ENCODE results near the gene GPC4. TPM values are rescaled to one million over a fixed set of nuclear protein-coding genes. Genes with fewer than 3 reads are reported as not detected.

Gene GPC4
- polyA plus RNA-seq, 2 of the 4 experiments (the other 2 are of a cell fraction), result 0.01 to 0.03 TPM

DNA sequence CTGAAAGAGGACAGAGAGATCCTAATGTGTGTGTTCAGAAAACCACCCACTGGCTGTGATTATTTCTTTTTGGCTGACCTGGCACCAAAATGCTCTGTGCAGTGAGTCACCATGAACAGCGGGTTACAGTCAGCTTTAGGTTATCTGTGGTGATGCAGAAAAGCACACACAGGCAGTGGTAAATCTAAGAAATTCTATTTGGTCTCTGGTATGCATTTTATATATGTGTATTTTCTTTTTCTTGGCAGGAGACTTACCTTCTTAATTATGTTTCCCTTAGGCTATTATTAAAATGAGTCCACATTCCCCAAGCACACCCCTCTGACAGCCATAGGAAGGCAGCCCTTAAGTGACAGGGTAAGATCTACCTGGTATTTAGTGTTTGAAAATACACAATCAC is 118.0 kb downstream of the GPC4 start:
- ChIA-PET CTCF (interaction anchor here (0.7 kb wide), 1 partner anchor 9 kb away, joined by 3 read pairs; no protein-coding TSS in a partner anchor), POLR2A (no interaction called here)
- 6% methylated on average over 1 of the region's 1 CpG for WGBS (ENCODE audit: missing lambda C conversion rate)
- H3K4me2 ChIP-seq, result no peak overlapping the region
- no peaks in the 10 kb centered on the region for H3K4me1 ChIP-seq
- DNase-seq (ENCODE audit: low read depth in 1 of 2, low spot score in 1 of 2) (no peak), ATAC-seq (no peak), FAIRE-seq (no peak)
- no peaks in the 10 kb centered on the region for H3K9me3 ChIP-seq
- H3K27ac ChIP-seq, result no peak overlapping the region
- no peak for TF ChIP-seq MAZ (IDR thresholded peaks at IDR 0.05; ENCODE audit: borderline replicate concordance, low read depth, low read length)
- no peak for TF ChIP-seq RCOR1 (IDR thresholded peaks at IDR 0.05; ENCODE audit: low read depth, low read length)
- no peak for TF ChIP-seq TP53 (CRISPR knock-in tag; IDR thresholded peaks at IDR 0.05)
- TF ChIP-seq, protein P1, sequence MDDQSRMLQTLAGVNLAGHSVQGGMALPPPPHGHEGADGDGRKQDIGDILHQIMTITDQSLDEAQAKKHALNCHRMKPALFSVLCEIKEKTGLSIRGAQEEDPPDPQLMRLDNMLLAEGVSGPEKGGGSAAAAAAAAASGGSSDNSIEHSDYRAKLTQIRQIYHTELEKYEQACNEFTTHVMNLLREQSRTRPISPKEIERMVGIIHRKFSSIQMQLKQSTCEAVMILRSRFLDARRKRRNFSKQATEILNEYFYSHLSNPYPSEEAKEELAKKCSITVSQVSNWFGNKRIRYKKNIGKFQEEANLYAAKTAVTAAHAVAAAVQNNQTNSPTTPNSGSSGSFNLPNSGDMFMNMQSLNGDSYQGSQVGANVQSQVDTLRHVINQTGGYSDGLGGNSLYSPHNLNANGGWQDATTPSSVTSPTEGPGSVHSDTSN (IDR thresholded peaks at IDR 0.05), result no peak
- no peak for TF ChIP-seq MAFK (IDR thresholded peaks at IDR 0.05; ENCODE audit: partially characterized antibody)
- no peak for TF ChIP-seq EP300 (IDR thresholded peaks at IDR 0.05)
- no peak for TF ChIP-seq ELK1 (IDR thresholded peaks at IDR 0.05; ENCODE audit: low read depth, low read length)
- no peak for TF ChIP-seq CBX8 (IDR thresholded peaks at IDR 0.05)
- TF ChIP-seq, protein P2, sequence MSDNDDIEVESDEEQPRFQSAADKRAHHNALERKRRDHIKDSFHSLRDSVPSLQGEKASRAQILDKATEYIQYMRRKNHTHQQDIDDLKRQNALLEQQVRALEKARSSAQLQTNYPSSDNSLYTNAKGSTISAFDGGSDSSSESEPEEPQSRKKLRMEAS (IDR thresholded peaks at IDR 0.05), result no peak
- no peak for TF ChIP-seq HDAC2 (IDR thresholded peaks at IDR 0.05)
- no peak for TF ChIP-seq FOSB (CRISPR knock-in tag; IDR thresholded peaks at IDR 0.05)
- no peak for TF ChIP-seq NFE2L2 (conservative IDR thresholded peaks at IDR 0.05; ENCODE audit: low read length)
- TF ChIP-seq NR3C1 (IDR thresholded peaks at IDR 0.05), result no peak
- H3K4me3 ChIP-seq, result no peak overlapping the region

DNA sequence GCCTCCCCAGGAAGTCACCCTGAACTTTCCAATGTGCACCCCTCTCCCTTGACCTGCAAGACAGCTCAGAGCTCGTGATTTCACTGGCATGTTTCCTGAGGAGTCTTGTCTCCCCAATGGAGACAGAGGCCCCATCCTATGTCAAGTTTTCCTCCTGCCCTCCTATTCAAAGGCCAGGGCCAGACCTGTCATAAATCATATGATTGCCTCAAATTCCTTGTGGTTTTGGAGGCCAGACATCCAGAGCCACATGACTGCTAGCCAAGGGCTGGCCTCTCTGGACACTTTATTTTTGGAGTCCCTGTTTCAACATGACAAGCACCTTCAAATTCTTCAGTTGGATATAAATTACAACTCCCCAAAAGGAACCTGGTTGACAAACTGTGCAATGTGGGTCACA is 121.2 kb downstream of the GPC4 start:
- H3K4me3 ChIP-seq, result no peak overlapping the region
- no peaks in the 10 kb centered on the region for H3K9me3 ChIP-seq
- FAIRE-seq (no peak), DNase-seq (ENCODE audit: low read depth in 1 of 2, low spot score in 1 of 2) (no peak), ATAC-seq (no peak)
- no peak overlapping the region for H3K4me2 ChIP-seq
- TF ChIP-seq SREBF2 (IDR thresholded peaks at IDR 0.05), result no peak
- TF ChIP-seq BHLHE40 (IDR thresholded peaks at IDR 0.05; ENCODE audit: low read depth, low read length), result no peak
- no peak for TF ChIP-seq JUNB (IDR thresholded peaks at IDR 0.05)
- TF ChIP-seq RARB (CRISPR knock-in tag; IDR thresholded peaks at IDR 0.05), result no peak
- no peak for TF ChIP-seq KDM1A (IDR thresholded peaks at IDR 0.05; ENCODE audit: low read depth)
- ChIA-PET CTCF (no interaction called here), POLR2A (no interaction called here)
- 13% methylated on average over 1 of the region's 1 CpG for WGBS (ENCODE audit: missing lambda C conversion rate)
- H3K27ac ChIP-seq, result no peak overlapping the region
- no peaks in the 10 kb centered on the region for H3K4me1 ChIP-seq

GRCh38 chrX:133290076-133290475 is 125.2 kb downstream of the GPC4 start:
- Histone ChIP-seq H3K4me3 (no peak overlapping the region), H3K9me3 (no peaks in the 10 kb centered on the region), H3K27ac (no peak overlapping the region), H3K4me2 (no peak overlapping the region), H3K4me1 (no peaks in the 10 kb centered on the region)
- ATAC-seq (no peak), FAIRE-seq (no peak), DNase-seq (ENCODE audit: low read depth in 1 of 2, low spot score in 1 of 2) (no peak)
- POLR2A ChIA-PET, result no interaction called here
- WGBS (ENCODE audit: missing lambda C conversion rate), result 7% methylated on average over 4 of the region's 4 CpGs
- CTCF ChIA-PET, result no interaction called here
- no peak for TF ChIP-seq HOXB13 (CRISPR knock-in tag; IDR thresholded peaks at IDR 0.05; ENCODE audit: low read depth)
- TF ChIP-seq JUNB (IDR thresholded peaks at IDR 0.05), result no peak
- TF ChIP-seq CHD4 (IDR thresholded peaks at IDR 0.05; ENCODE audit: borderline replicate concordance), result no peak
- no peak for TF ChIP-seq EP300 (IDR thresholded peaks at IDR 0.05)
- TF ChIP-seq, protein P3, sequence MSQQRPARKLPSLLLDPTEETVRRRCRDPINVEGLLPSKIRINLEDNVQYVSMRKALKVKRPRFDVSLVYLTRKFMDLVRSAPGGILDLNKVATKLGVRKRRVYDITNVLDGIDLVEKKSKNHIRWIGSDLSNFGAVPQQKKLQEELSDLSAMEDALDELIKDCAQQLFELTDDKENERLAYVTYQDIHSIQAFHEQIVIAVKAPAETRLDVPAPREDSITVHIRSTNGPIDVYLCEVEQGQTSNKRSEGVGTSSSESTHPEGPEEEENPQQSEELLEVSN (IDR thresholded peaks at IDR 0.05; ENCODE audit: borderline replicate concordance, low read depth), result no peak
- TF ChIP-seq BHLHE40 (IDR thresholded peaks at IDR 0.05; ENCODE audit: low read depth, low read length), result no peak
- TF ChIP-seq HDAC2 (IDR thresholded peaks at IDR 0.05), result no peak
- TF ChIP-seq, protein P4, sequence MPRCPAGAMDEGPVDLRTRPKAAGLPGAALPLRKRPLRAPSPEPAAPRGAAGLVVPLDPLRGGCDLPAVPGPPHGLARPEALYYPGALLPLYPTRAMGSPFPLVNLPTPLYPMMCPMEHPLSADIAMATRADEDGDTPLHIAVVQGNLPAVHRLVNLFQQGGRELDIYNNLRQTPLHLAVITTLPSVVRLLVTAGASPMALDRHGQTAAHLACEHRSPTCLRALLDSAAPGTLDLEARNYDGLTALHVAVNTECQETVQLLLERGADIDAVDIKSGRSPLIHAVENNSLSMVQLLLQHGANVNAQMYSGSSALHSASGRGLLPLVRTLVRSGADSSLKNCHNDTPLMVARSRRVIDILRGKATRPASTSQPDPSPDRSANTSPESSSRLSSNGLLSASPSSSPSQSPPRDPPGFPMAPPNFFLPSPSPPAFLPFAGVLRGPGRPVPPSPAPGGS (IDR thresholded peaks at IDR 0.05), result no peak
- TF ChIP-seq ESRRA (IDR thresholded peaks at IDR 0.05; ENCODE audit: borderline replicate concordance, low read length), result no peak
- no peak for TF ChIP-seq ATOH8 (CRISPR knock-in tag; IDR thresholded peaks at IDR 0.05; ENCODE audit: low read depth)
- TF ChIP-seq RFX5 (IDR thresholded peaks at IDR 0.05), result no peak
- TF ChIP-seq, protein P1 (IDR thresholded peaks at IDR 0.05), result no peak
- no peak for TF ChIP-seq HOXA7 (CRISPR knock-in tag; IDR thresholded peaks at IDR 0.05)
- TF ChIP-seq EHF (CRISPR knock-in tag; IDR thresholded peaks at IDR 0.05), result no peak
- no peak for TF ChIP-seq FOSL2 (IDR thresholded peaks at IDR 0.05)
- no peak for TF ChIP-seq FOSL2 (CRISPR knock-in tag; IDR thresholded peaks at IDR 0.05)
- TF ChIP-seq RCOR1 (IDR thresholded peaks at IDR 0.05; ENCODE audit: low read depth, low read length), result no peak
- TF ChIP-seq ELK1 (IDR thresholded peaks at IDR 0.05; ENCODE audit: low read depth, low read length), result no peak
- TF ChIP-seq NR3C1 (IDR thresholded peaks at IDR 0.05), result no peak
- TF ChIP-seq FOSB (CRISPR knock-in tag; IDR thresholded peaks at IDR 0.05), result no peak

All from A549 (cell line).